Ishikawa (cell line): ENCODE results near the gene GNG7.

Experiments used
- CEBPB ChIP-seq: IDR thresholded peaks from 2 replicates; pipeline ENCODE4 v1.6.1; 2012
- CREB1 ChIP-seq: IDR thresholded peaks from 2 replicates; pipeline ENCODE4 v1.6.1; 2012; ENCODE audit warnings: low read depth
- EP300 ChIP-seq: IDR thresholded peaks from 2 replicates; pipeline ENCODE4 v1.6.1; 2012; ENCODE audit warnings: borderline replicate concordance
- FOXM1 ChIP-seq: IDR thresholded peaks from 2 replicates; pipeline ENCODE4 v1.6.1; 2012; ENCODE audit warnings: low read depth, borderline replicate concordance
- NFIC ChIP-seq: IDR thresholded peaks from 2 replicates; pipeline ENCODE4 v1.6.1; 2012
- RAD21 ChIP-seq: IDR thresholded peaks from 2 replicates; pipeline ENCODE4 v1.6.1; 2012; ENCODE audit warnings: low read depth
- ZBTB7A ChIP-seq: IDR thresholded peaks from 2 replicates; pipeline ENCODE4 v1.6.1; 2012; ENCODE audit warnings: low read depth
- TF ChIP-seq, protein P1 (sequence below): IDR thresholded peaks from 2 replicates; pipeline ENCODE4 v1.6.1; 2012; ENCODE audit warnings: low read depth, mild to moderate bottlenecking

DNA sequence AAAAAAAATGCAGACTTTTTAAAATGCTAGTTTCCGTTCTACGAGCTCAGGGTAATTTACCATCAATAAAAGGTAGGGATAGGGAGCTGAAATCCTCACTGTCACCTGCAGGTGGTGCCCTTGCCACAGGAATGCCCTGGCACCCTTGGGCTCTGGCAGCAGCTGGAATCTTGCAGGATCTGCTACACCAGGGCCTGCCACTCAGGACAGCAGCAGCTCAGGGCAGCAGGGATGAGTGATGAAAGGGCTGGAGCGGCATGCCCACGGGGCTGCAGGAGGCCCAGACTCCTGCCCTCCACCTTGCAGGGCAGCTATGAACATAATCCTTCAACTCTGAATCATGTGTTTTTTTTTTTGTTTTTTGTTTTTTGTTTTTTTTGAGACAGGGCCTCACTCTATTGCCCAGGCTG is 54.0 kb downstream of the GNG7 start:
- TF ChIP-seq CREB1 (no peak), EP300 (no peak), NFIC (no peak), RAD21 (peak; percentile 100), CEBPB (no peak), ZBTB7A (no peak), FOXM1 (no peak)
- TF ChIP-seq, protein P1, sequence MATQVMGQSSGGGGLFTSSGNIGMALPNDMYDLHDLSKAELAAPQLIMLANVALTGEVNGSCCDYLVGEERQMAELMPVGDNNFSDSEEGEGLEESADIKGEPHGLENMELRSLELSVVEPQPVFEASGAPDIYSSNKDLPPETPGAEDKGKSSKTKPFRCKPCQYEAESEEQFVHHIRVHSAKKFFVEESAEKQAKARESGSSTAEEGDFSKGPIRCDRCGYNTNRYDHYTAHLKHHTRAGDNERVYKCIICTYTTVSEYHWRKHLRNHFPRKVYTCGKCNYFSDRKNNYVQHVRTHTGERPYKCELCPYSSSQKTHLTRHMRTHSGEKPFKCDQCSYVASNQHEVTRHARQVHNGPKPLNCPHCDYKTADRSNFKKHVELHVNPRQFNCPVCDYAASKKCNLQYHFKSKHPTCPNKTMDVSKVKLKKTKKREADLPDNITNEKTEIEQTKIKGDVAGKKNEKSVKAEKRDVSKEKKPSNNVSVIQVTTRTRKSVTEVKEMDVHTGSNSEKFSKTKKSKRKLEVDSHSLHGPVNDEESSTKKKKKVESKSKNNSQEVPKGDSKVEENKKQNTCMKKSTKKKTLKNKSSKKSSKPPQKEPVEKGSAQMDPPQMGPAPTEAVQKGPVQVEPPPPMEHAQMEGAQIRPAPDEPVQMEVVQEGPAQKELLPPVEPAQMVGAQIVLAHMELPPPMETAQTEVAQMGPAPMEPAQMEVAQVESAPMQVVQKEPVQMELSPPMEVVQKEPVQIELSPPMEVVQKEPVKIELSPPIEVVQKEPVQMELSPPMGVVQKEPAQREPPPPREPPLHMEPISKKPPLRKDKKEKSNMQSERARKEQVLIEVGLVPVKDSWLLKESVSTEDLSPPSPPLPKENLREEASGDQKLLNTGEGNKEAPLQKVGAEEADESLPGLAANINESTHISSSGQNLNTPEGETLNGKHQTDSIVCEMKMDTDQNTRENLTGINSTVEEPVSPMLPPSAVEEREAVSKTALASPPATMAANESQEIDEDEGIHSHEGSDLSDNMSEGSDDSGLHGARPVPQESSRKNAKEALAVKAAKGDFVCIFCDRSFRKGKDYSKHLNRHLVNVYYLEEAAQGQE: no peak
